Astrocyte of the spinal cord (primary cell): ENCODE measurements around the gene TRIM49B.
"Not testable (repeated sequence)": the region's sequence is repeated elsewhere in the genome, so short reads cannot be mapped to it uniquely, and the experiment has no call there.

Source experiments
- DNase-seq: peaks from one replicate; pipeline ENCODE4 v3.0.0; 2011; ENCODE audit warnings: low read depth, low spot score
- H3K4me3 ChIP-seq: 2 replicates; pipeline ENCODE4 v1.5.1; 2011; ENCODE audit warnings: low read depth, mild to moderate bottlenecking, low read length, moderate library complexity
- in situ Hi-C: cut with HindIII; loops from 2 replicates; pipeline ENCODE4 v1.10.0; 2017; ENCODE audit warnings: low sequenced_read_pairs

Gene TRIM49B

GRCh38 chr11:49028523-49028922, at the start of gene TRIM49B:
Gene TRIM49B (plus strand): TSS chr11:49028823. CDS start chr11:49031600, 2,777 bp downstream.
- H3K4me3 ChIP-seq, DNase-seq, in situ Hi-C loops: not testable (repeated sequence)

- in situ Hi-C loops, DNase-seq, H3K4me3 ChIP-seq: not testable (repeated sequence)
These were observed 44.8 kb upstream of the TRIM49B start, which contains the start of gene TRIM51G for GRCh38 chr11:48983785-48984184. Gene TRIM51G (minus strand): TSS chr11:48983885. CDS start chr11:48981695, 2,190 bp downstream.

GRCh38 chr11:49048229-49048628, 19.6 kb downstream of the TRIM49B start:
- H3K4me3 ChIP-seq, DNase-seq, in situ Hi-C loops: not testable (repeated sequence)

GRCh38 chr11:49049821-49050220, 21.2 kb downstream of the TRIM49B start:
- in situ Hi-C loops, H3K4me3 ChIP-seq, DNase-seq: not testable (repeated sequence)

GRCh38 chr11:49059012-49059411, 30.4 kb downstream of the TRIM49B start, which contains the start of gene TRIM64C:
Gene TRIM64C (minus strand): TSS chr11:49059112. CDS start chr11:49059112, 0 bp downstream.
- H3K4me3 ChIP-seq, DNase-seq, in situ Hi-C loops: not testable (repeated sequence)

- in situ Hi-C loops, result not testable (repeated sequence)
These were observed 41.3 kb downstream of the TRIM49B start for GRCh38 chr11:49069897-49070296.

More at GRCh38 chr11:49069897-49070296, 41.3 kb downstream of the TRIM49B start:
- DNase-seq, H3K4me3 ChIP-seq: not testable (repeated sequence)
